ENCODE data around the gene KRT33A. TPM values are rescaled to one million over a fixed set of nuclear protein-coding genes. Genes with fewer than 3 reads are reported as not detected.
"Not testable (repeated sequence)": the region's sequence is repeated elsewhere in the genome, so short reads cannot be mapped to it uniquely, and the experiment has no call there.

The KRT33A gene
- total RNA-seq, 1 experiment from 2014 or later, result not detected

GRCh38 chr17:41366070-41366469 is 15.4 kb upstream of the KRT33A start:
- DNase-seq (ENCODE audit: extremely low read depth, low read depth), result no peak

GRCh38 chr17:41363881-41364280 is 13.3 kb upstream of the KRT33A start:
- DNase-seq (ENCODE audit: extremely low read depth, low read depth), result no peak

GRCh38 chr17:41360296-41360995 is 9.8 kb upstream of the KRT33A start:
- DNase-seq (ENCODE audit: extremely low read depth, low read depth), result no peak

GRCh38 chr17:41354536-41354935 is 3.9 kb upstream of the KRT33A start:
- DNase-seq (ENCODE audit: extremely low read depth, low read depth), result no peak

- DNase-seq (ENCODE audit: extremely low read depth, low read depth), result no peak
Measured at GRCh38 chr17:41352597-41353366, 2.2 kb upstream of the KRT33A start.

- DNase-seq (ENCODE audit: extremely low read depth, low read depth), result no peak
Measured at GRCh38 chr17:41351177-41351576, 549 bp upstream of the KRT33A start.

- DNase-seq (ENCODE audit: extremely low read depth, low read depth), result no peak
Measured at GRCh38 chr17:41347869-41348760, 2.5 kb downstream of the KRT33A start.

GRCh38 chr17:41346421-41346820 is 4.2 kb downstream of the KRT33A start:
- not testable (repeated sequence) for DNase-seq (ENCODE audit: extremely low read depth, low read depth)

- DNase-seq (ENCODE audit: extremely low read depth, low read depth), result no peak
Measured at GRCh38 chr17:41345992-41346391, 4.6 kb downstream of the KRT33A start.

GRCh38 chr17:41343029-41343428 is 7.6 kb downstream of the KRT33A start:
- DNase-seq (ENCODE audit: extremely low read depth, low read depth), result no peak

- DNase-seq (ENCODE audit: extremely low read depth, low read depth), result no peak
Measured at GRCh38 chr17:41340934-41341861, 9.4 kb downstream of the KRT33A start.

- no peak for DNase-seq (ENCODE audit: extremely low read depth, low read depth)
Measured at GRCh38 chr17:41340494-41340893, 10.1 kb downstream of the KRT33A start.

- no peak for DNase-seq (ENCODE audit: extremely low read depth, low read depth)
Measured at GRCh38 chr17:41339571-41340172, 11.0 kb downstream of the KRT33A start.

GRCh38 chr17:41338961-41339485 is 11.6 kb downstream of the KRT33A start:
- DNase-seq (ENCODE audit: extremely low read depth, low read depth), result no peak

GRCh38 chr17:41335747-41336146 is 14.9 kb downstream of the KRT33A start:
- no peak for DNase-seq (ENCODE audit: extremely low read depth, low read depth)

- no peak for DNase-seq (ENCODE audit: extremely low read depth, low read depth)
Measured at GRCh38 chr17:41334385-41335305, 16.0 kb downstream of the KRT33A start.

- DNase-seq (ENCODE audit: extremely low read depth, low read depth), result no peak
Measured at GRCh38 chr17:41333836-41334235, 16.8 kb downstream of the KRT33A start.

- no peak for DNase-seq (ENCODE audit: extremely low read depth, low read depth)
Measured at GRCh38 chr17:41333098-41333497, 17.5 kb downstream of the KRT33A start.
